Activated CD4-positive, alpha-beta T cell treated with anti-CD3 and anti-CD28 coated beads, Interleukin-2, amount 50 U/mL, for 1 hour (primary cell): Measurements from ENCODE around the gene MYLK.

ENCODE experiments used
- DNase-seq: peaks from one replicate; pipeline ENCODE4 v3.0.0-alpha.2; 2020

Gene MYLK

GRCh38 chr3:123871946-123872345 is 12.2 kb downstream of the MYLK start:
- DNase-seq = no peak

DNA sequence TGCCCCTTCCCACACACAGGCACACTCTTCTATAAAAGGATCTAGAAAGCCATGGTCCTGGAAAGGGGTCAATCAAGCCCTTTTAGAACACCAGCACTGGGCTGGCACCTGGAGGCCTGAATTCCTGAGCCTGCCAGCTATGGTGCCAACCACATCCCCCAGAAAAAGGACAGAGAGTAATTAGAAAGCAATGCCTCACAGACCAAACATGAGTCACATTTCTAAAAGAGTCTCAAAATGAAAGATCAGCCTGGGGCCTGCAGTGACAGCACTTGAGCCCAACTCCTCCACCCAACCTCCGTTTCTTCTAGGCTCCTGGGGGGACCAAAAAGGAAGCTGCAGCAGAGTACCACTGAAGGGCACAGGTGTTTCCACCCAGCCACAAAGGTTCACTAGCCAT is 14.1 kb downstream of the MYLK start:
- no peak for DNase-seq

- DNase-seq = no peak
These were observed 15.0 kb downstream of the MYLK start for GRCh38 chr3:123869165-123869564.

GRCh38 chr3:123864706-123865105 is 19.4 kb downstream of the MYLK start:
- DNase-seq = no peak

DNA sequence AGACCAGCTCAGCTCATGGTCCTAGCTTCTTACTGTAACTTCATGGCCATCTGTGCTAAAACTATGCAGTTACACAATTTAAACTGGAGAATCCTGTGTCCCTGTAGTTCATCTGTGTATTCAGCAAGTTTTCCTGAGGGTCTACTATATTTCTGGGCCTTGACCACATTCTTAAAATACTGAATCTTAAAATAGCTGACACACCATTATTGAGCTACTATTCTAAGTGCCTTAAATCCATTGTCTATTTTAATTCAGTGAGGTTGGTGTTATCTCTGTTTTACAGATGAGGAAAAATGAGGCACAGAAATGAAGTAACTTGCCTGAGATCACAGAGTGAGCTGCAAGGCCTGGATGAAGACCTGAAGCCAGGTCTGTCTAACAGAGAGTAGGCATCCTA is 22.0 kb downstream of the MYLK start:
- no peak for DNase-seq

- DNase-seq = no peak
These were observed 22.9 kb downstream of the MYLK start for GRCh38 chr3:123861081-123861836.

GRCh38 chr3:123859177-123859576 is 25.0 kb downstream of the MYLK start:
- no peak for DNase-seq

DNA sequence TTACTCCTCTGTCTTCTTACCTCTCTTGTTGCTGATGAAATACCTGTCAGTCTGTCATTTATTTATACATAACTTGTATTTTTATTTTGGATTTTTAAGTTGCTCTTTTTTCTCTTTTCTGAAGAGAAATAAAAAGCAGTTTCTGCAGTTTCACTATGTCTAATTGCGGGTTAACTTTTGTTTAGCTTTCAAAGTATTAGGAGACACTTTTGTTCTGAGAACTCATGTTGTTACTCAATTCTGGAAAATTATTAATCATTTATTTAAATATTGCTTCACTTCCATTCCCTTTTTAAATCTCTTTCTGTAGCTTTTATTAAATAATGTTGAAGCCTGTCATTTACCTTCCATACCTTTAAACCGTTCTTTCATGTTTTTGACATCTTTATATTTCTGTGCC is 29.2 kb downstream of the MYLK start:
- DNase-seq = no peak

DNA sequence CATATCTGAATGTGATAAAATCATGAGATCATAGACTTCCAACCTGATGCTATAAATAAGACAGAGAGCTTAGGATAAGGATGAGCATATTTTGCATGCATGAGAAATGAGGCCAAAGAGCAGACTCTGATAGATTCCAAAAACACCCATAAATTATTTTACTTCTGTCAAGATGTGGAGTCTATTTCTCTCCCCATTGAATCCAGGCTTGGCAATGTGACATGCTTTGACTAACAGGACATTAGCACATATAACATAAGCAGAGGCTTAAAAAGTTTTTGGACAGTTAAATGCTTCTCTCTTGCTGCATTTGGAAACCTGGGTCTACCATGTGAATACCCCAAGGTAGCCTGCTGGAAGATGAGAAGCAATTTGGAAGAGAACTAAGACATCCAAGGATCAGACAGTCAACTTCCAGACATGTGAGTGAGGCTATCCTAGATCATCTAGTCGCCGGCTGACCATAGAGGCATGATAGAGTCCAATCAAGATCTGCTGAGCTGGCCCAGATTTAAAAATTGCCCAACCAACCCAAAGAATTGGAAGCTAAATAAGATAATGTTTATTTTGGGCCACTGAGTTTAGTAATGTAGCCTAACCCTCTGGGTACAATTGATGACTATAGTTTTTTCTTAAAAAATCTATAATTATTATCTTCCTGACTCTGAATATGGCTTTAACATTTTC is 30.3 kb downstream of the MYLK start:
- DNase-seq = no peak

GRCh38 chr3:123847209-123847608 is 36.9 kb downstream of the MYLK start:
- DNase-seq = no peak

GRCh38 chr3:123843668-123844067 is 40.5 kb downstream of the MYLK start:
- no peak for DNase-seq

DNA sequence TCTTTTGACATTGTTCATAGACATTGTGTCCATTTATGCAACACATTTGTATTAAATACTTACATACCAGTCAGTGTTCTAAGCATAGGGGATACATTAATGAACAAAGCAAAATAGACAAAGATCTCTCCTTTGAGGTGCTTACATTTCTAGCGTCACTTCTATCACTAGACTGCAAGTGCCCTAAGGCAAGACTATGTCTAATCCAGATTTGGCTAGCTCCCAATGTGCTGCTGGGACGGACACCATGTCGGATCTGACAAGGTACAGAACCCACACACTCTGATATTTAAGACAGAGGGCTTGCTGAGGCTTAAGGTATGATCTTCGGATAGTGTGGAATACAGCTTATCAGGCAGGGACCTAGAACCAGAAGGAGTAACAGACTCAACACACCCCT is 41.4 kb downstream of the MYLK start:
- DNase-seq = no peak

- no peak for DNase-seq
These were observed 42.5 kb downstream of the MYLK start for GRCh38 chr3:123841476-123842238.

GRCh38 chr3:123840961-123841360 is 43.2 kb downstream of the MYLK start:
- DNase-seq = no peak

DNA sequence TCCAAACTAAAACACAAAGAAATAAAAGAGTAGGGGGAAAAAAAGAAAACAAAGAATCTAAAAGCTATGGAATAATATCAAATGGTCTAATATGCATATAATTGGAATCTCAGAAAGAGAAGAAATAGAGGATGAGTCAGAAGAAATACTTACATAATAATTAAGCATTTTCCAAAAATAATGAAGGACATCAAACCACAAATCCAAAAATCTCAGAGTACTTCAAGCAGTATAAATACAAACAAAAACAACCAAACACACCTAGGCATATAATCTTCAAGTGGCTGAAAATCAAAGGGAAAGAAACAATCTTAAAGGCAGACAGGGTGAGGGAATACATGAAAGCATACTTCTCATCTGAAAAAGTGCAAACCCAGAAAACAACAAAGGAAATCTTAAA is 46.3 kb downstream of the MYLK start:
- no peak for DNase-seq

GRCh38 chr3:123834631-123835030 is 49.5 kb downstream of the MYLK start:
- no peak for DNase-seq

DNA sequence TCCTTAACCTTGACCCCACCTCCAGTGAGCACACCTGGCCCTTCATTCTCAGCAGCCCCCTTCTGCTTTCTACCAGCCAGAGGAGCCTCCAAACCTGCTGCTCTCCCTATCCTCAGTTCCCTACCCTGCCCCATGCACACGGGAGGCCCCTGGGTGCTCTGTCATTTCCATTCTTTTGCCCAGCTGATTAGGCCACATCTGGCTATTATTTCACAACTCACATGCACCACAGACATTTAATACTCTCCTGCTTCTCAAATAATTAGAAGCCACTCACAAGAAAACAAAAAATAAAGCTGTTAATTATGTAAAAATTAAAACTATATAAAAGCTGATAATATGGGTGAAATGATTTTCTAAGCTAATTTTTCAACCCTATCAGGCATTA is 50.7 kb downstream of the MYLK start:
- no peak for DNase-seq

DNA sequence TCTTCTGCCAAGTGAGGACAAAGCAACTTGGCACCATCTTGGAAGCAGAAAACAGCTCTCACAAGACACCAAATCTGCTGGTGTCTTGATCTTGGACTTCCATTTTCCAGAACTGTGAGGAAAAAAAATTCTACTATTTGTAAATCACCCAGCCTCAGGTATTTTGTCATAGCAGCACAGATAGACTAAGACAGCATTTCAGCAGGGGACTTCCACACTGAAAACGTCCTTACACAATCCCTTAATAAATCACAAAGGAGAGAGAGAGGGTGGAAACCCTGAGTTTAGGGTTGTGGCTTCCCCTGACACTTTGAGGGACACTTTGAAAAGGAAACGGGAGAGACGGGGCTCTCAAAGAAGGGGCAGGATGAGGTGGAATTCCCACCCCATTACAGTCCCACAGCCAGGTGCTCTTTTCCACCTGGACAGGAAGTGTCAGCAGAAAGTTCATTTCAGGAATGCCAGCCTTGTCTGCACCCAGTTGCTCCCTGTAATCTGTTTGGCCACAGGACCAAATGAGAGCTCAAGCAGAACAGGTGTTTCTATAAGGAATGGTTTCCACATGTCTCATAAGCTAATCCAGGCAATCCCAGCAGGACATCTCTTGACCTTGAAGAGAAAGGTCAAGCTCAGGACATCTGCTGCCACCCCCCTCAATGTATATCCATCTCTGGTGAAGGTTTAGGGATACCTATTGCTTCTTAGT is 51.3 kb downstream of the MYLK start:
- no peak for DNase-seq

GRCh38 chr3:123831420-123831819 is 52.7 kb downstream of the MYLK start:
- DNase-seq = no peak

DNA sequence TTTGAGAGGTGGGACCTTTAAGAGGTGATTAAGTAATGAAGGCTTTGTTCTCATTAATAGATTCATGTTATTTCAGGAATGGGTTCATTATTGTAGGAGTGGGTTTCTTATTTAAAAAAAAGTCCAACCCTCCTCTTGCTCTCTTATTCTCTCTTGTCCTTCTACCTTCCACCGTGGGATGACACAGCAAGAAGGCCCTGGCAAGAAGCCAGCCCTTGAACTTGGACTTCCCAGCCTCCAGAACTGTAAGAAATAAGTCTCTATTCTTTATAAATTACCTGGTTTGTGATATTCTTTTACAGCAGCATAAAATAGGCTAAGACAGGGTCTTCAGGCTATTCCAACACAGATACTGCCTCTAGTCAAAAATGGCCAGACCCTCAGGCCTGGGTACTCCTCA is 62.2 kb downstream of the MYLK start:
- no peak for DNase-seq

GRCh38 chr3:123819949-123820348 is 64.2 kb downstream of the MYLK start:
- no peak for DNase-seq

DNA sequence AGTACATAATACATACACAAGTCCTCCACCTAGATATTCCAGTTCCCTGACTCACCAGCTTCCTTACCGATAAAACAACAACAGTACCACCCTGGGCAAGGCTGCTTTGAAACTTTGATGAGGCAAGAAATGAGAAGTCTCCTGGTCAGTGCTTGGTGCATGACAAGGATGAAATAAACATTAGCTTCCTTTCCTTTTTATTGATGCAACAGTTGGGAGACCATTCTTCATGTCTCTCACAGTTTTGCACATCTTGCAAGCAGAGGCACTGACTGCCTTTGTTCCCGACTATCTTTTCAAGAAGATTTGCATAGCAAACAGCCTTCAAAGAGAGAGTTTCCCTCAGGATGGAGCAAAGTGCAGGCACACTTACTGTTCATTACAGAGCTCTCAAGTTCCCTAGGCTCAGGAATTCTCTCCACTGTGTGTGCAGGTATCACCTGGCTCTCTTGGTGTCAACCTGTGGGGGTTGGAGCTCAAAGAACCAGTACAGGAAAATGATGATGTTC is 65.2 kb downstream of the MYLK start:
- no peak for DNase-seq

DNA sequence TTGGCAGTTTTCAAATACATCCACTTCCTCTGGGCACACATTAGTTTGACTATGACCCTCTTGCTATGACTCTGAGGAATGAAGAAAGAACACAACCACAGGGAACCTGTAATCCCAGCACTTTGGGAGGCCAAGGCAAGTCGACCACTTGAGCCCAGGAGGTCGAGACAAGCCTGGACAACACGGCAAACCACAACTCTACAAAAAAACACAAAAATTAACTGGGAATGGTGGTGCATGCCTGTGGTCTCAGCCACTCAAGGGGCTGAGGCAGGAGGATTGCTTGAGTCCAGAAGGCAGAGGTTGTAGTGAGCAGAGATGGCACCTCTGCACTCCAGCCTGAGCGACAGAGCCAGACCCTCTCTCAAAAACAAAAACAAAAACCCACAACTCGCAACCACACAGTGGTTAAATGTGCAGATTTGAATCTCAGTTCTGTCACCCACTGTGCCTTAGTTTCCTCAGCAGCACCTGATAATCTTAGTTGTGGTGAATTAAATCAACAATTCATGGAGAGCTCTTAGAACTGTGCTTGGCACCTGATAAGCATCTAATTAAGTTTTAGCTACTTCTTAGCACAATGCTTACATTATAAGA is 65.7 kb downstream of the MYLK start:
- DNase-seq = no peak
